ENCODE results near the gene IQCE.

IQCE gene

DNA sequence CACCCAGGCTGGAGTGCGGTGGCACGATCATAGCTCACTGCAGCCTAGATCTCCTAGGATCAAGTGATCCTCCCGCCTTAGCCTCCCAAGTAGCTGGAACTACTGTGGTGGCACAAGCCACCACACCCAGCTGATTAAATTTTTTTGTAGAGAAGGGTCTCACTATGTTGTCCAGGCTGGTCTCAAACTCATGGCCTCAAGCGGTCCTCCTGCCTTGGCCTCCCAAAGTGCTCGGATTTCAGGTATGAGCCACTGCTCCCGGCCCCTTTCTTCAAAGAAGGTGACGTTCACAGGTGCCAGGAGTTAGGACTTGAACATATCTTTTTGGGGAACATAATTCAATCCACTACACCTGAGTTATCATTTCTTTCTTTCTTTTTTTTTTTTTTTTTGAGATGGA, 70.1 kb downstream of the IQCE start:
- ChIA-PET POLR2A (no interaction called here), CTCF (interaction anchor here (1.1 kb wide), 1 partner anchor 16 kb away, joined by 3 read pairs; no protein-coding TSS in a partner anchor)
- TF ChIP-seq TARDBP (IDR thresholded peaks at IDR 0.05) (no peak), FOXK2 (IDR thresholded peaks at IDR 0.05) (no peak), FOXA1 (IDR thresholded peaks at IDR 0.05) (no peak), CTBP1 (IDR thresholded peaks at IDR 0.05; ENCODE audit: borderline replicate concordance) (no peak), L3MBTL2 (conservative IDR thresholded peaks at IDR 0.05) (no peak), ZNF384 (IDR thresholded peaks at IDR 0.05) (no peak), ARNT (IDR thresholded peaks at IDR 0.05) (no peak)
- TF ChIP-seq, protein P1, sequence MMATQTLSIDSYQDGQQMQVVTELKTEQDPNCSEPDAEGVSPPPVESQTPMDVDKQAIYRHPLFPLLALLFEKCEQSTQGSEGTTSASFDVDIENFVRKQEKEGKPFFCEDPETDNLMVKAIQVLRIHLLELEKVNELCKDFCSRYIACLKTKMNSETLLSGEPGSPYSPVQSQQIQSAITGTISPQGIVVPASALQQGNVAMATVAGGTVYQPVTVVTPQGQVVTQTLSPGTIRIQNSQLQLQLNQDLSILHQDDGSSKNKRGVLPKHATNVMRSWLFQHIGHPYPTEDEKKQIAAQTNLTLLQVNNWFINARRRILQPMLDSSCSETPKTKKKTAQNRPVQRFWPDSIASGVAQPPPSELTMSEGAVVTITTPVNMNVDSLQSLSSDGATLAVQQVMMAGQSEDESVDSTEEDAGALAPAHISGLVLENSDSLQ (IDR thresholded peaks at IDR 0.05), result no peak
- DNase-seq (ENCODE audit: extremely low spot score), result no peak

DNA sequence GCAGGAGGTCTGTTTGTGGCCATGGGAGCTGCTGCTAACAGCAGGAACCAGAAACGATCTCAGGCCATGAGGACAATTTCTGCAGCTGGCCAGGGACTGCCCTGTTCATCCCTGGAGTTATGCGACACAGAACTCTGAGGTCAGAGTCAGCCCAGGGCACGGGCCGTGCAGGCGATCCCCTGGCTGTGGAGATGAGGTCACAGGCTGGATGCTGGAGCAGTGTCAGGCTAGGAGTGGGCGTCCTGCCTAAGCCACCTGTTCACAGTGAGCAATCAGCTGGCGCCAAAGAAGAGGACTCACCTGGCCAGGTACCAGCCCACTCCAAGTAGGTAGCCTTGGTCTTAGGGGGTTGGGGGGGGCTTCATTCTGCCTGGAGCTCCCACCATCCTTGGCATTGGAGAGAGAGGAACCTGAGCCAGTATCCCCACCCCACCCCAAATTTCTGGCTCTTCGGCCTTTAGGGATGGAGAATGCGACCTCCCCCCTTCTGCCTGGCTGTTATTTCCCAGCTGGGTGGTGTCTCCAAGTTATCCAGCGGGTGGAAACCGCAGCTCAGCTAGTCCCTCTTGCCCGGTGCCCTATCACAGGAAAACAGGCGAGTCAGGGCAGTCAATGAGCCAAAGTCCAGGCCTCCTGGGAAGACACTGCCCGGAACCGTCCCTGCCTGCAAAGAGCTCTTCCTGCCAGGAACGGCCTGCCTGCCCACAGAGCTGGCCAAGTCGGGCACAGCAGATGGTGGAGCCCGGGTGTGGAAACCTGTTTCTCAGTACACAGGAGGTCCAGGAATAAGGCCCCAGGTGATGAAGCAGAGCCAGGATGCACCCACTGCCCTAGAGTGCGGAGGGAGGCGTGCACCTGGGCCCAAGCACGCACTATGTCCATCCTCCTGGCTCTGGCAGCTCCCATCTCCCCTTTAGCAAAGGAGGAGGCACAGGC, 71.2 kb downstream of the IQCE start:
- ChIA-PET CTCF (no interaction called here), POLR2A (interaction anchor here (1.4 kb wide), 1 partner anchor 75 kb away, joined by 3 read pairs; the partner anchor contains the start of gene BRAT1)
- no peak for DNase-seq (ENCODE audit: extremely low spot score)

GRCh38 chr7:2631946-2632732, 73.4 kb downstream of the IQCE start, which contains the start of gene TTYH3:
Gene TTYH3 (plus strand): TSS chr7:2631986. CDS start chr7:2632156, 170 bp downstream.
- no peak for DNase-seq (ENCODE audit: extremely low spot score)
- TF ChIP-seq ELF4 (IDR thresholded peaks at IDR 0.05) (no peak), SP1 (IDR thresholded peaks at IDR 0.05) (no peak), NFRKB (IDR thresholded peaks at IDR 0.05) (no peak), FOXM1 (IDR thresholded peaks at IDR 0.05; ENCODE audit: borderline replicate concordance) (no peak), BHLHE40 (IDR thresholded peaks at IDR 0.05; ENCODE audit: borderline replicate concordance) (no peak), FOXA1 (IDR thresholded peaks at IDR 0.05) (no peak), TARDBP (IDR thresholded peaks at IDR 0.05) (no peak), L3MBTL2 (conservative IDR thresholded peaks at IDR 0.05) (no peak), ARNT (IDR thresholded peaks at IDR 0.05) (no peak), CTBP1 (IDR thresholded peaks at IDR 0.05; ENCODE audit: borderline replicate concordance) (no peak), FOXK2 (IDR thresholded peaks at IDR 0.05) (no peak), SUZ12 (IDR thresholded peaks at IDR 0.05) (no peak), LEF1 (IDR thresholded peaks at IDR 0.05; ENCODE audit: borderline replicate concordance) (no peak), HDGF (IDR thresholded peaks at IDR 0.05; ENCODE audit: borderline replicate concordance) (no peak), ZNF384 (IDR thresholded peaks at IDR 0.05) (no peak)
- TF ChIP-seq, protein P1 (IDR thresholded peaks at IDR 0.05), result no peak
- CTCF ChIA-PET, result interaction anchor here (1.1 to 1.4 kb wide), 2 partner anchors 19 to 23 kb away, joined by 3 to 4 read pairs; no protein-coding TSS in a partner anchor
- POLR2A ChIA-PET, result interaction anchor here (0.8 to 1.4 kb wide), 4 partner anchors 10 to 20 kb away, joined by 4 to 5 read pairs (median 5); no protein-coding TSS in a partner anchor

More for the DNA sequence above, 71.2 kb downstream of the IQCE start:
- TF ChIP-seq SP1 (IDR thresholded peaks at IDR 0.05) (no peak), ARNT (IDR thresholded peaks at IDR 0.05) (no peak), ZNF384 (IDR thresholded peaks at IDR 0.05) (no peak), ELF4 (IDR thresholded peaks at IDR 0.05) (no peak), LEF1 (IDR thresholded peaks at IDR 0.05; ENCODE audit: borderline replicate concordance) (no peak), TARDBP (IDR thresholded peaks at IDR 0.05) (no peak), NFRKB (IDR thresholded peaks at IDR 0.05) (no peak), FOXK2 (IDR thresholded peaks at IDR 0.05) (no peak), HDGF (IDR thresholded peaks at IDR 0.05; ENCODE audit: borderline replicate concordance) (no peak), FOXA1 (IDR thresholded peaks at IDR 0.05) (no peak), BHLHE40 (IDR thresholded peaks at IDR 0.05; ENCODE audit: borderline replicate concordance) (no peak), SUZ12 (IDR thresholded peaks at IDR 0.05) (no peak), L3MBTL2 (conservative IDR thresholded peaks at IDR 0.05) (no peak), CTBP1 (IDR thresholded peaks at IDR 0.05; ENCODE audit: borderline replicate concordance) (no peak), FOXM1 (IDR thresholded peaks at IDR 0.05; ENCODE audit: borderline replicate concordance) (no peak)
- TF ChIP-seq, protein P1 (IDR thresholded peaks at IDR 0.05), result no peak

DNA sequence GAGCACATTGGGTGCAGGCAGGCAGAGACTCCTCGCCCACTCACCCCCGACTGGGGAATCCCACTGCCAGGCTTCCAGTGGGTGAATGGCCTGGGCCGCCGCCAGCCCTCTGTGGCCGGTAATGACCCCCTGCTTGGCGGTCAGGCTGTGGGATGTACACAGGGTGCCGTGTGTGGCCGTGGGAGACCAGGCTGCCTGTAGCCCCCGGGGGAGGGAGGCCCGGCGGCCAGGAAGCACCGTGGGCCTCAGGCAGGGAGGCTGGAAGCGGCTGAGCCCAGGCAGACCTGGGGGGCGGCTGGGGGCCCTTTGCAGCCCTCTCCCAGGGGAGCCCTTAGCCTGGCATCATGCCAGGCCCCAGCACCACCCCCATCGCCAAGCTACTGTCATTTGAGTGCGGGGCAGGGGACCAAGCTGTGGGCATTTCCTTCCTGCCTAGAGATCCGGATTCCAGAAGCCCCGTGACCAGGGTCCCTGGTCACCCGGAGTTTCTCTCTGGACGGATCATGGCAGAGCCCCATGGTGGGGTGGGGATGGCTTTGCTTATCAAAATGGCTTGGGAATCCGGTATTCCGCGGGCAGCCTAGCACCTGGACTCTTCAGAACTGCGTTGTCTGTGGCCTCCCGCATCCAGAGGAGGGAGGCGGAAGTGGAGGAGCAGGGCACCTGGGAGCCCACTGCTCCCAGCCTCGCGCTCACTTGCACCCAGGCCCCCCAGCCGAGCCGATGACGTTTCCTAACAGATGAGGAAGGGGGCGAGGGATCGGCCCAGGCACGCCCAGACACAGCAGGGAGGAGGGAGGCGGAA, 74.2 kb downstream of the IQCE start:
- peak; percentile 75 for TF ChIP-seq FOXM1 (IDR thresholded peaks at IDR 0.05; ENCODE audit: borderline replicate concordance)
- no peak for TF ChIP-seq TARDBP (IDR thresholded peaks at IDR 0.05)
- TF ChIP-seq NFRKB (IDR thresholded peaks at IDR 0.05), result no peak
- no peak for TF ChIP-seq FOXK2 (IDR thresholded peaks at IDR 0.05)
- no peak for TF ChIP-seq ARNT (IDR thresholded peaks at IDR 0.05)
- POLR2A ChIA-PET, result interaction anchor here (0.6 to 1.2 kb wide), 2 partner anchors 10 to 11 kb away, joined by 3 to 4 read pairs; no protein-coding TSS in a partner anchor
- DNase-seq (ENCODE audit: extremely low spot score), result peak; percentile 57
- CTCF ChIA-PET, result no interaction called here
